EL (cell line): Measurements from ENCODE around the gene MTFMT.

Experiments
- DNase-seq: peaks from one replicate; pipeline ENCODE4 v3.0.0-alpha.2; 2016

MTFMT gene

DNA sequence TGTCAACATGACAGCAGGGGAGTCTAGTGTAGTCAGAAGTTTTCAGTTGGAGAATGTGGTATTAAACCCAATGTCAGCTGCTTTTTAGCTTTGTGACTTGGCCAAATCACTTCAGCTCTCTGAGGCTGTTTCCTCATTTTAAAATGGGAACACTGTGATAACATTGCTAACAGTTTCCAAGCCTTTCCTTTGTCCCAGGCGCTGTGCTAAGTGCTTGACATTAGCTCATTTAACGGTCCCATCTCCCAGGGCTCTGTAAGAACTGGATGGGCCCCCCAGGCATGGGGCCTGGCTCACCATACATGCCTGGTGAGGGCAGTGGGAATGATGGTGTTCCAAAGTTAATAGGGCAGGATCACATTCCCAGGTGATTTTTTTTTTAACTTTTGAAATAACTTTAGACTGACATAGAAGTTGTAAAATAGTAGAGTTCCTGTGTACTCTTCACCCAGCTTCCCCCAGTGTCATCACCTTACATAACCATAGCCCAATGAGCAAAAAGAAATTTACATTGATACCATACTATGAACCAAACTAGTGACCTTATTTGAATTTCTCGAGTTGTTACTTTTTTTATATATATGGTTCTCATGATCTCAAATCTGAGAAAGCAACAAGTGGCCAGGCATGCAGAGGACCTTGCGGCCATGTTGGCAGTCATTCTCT lies 30.6 kb upstream of the MTFMT start:
- no peak for DNase-seq

DNA sequence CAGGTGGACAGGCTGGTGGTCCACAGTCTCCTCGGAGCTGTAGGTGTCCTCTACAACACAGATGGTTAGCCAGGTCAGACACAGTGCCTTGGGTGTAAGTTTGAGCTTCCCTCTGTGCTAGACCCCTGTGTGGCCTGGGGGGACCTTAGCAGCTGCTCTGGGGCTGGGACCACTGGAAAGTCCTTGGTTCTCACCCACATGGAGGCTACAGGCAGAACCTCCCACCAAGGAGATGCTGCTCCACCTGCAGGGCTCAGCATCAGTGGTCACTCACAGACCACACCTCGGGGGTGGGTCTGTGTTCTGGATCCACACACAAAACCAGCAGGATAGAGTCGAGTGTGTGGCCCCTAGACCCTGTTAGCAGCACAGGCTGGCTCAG lies 29.9 kb upstream of the MTFMT start:
- no peak for DNase-seq

DNA sequence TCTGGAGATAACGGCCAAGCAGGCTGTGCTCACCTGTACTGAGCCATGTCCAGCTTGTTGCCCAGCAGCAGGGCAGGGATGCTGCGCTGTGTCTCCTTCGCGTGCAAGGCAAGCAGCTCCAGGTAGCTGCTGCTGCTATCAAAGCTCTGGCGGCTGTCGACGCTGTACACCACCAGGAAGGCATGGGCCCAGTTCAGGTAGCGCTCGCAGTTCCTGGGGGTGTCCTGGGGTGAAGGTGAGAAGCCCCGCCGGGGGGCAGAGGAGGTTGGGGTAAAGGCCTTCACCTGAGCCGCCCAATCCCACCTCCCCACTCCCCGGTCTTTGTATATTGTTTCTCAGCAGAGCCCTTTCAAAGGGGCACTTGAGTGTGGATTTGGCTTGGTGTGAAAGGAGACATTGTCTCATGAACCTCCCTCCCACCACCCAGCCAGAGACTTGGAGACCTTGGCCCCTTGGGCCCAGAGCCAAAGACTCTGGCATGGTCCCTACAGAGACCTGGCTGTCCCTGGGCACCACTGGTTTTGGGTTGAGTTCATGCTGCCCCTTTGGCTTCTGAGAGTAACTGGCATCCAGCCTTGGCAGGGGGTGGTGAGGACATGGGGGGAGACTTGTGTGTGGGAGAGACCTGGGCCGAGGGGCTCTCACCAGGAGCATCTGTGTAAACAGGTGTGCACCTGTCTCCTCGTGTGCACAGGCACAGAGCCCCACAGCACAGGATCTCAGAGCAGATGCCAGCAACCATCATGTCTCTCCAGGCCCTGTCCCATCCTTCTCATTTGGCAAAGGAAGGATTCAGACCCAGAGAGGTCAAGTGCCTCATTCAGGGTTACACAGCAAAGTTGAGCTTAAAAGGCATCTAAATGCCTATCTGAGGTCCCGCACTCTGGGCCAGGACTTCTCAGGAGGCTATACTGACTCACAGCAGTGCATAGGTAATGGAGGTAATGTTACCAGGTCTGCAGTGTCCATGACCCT lies 29.2 kb upstream of the MTFMT start:
- DNase-seq, result no peak

DNA sequence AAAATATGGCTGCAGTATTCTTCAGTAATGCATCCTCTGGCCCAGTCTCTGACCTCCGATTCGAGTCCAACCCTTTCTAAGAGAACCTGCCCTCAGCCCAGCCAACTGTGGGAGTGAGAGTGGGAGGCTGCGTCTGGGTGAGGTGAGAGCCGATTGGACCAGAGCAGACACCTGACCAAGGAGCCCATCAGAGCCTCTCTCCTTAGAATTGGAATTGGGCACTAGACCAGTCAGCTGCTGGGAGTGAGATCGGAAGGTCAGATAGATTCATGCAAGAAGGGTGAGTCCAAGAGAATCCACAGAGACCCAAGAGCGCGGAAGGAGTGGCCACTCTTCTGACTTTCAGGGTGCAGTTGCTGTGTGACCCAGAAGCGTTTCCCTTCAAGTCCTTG lies 28.1 kb upstream of the MTFMT start:
- DNase-seq, result no peak

DNA sequence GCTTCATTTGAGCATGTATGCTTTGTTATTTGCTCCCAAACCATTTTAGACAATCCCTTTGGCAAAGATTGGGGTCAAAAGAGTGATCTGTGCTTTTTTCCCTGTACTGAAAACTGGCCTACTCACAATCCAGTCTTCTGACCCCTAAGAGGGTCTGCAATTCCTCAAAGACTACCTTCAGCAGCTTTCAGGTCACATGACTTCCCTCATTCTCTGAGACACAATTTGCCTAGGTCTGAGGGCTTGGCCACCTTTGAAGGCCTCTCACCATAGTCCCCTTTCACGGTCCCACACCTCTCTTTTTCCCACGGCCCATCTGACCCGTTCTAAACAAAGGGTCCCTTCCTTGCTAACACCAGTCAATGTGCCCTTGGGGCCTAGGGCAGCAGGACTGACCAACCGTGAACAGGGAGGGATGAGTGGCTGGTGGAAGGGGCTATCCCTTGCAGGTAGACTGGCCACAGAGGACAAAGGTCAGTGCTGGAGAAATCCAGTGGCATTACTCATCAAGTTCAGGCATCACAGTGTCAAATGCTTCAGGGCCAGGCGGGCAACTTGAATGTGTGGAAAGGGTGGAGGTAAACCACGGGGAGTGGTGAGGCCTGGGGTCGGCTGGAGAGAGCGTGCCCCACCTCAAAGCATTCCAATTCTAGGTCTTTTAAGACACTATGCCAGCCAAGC lies 27.6 kb upstream of the MTFMT start:
- peak; percentile 65 for DNase-seq

DNA sequence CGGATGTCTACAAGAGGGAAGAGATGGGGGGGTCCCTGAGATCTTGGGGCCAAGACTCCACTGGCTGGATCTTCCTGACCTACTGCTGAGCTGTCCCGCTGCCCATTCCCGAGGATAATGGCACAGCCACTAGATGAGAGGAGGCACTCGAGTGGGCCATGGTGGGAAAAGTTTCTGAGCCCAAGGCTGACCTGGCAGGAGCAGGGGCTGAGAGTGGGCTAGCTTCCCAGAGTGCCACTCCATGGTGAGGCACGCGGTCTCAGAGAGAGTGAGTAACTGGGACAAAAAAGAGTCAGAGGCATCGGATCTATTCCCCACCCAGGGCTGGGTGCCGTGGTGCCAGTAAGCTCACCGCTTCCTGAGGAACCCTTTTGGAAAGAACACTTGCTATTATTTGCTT lies 26.7 kb upstream of the MTFMT start:
- no peak for DNase-seq

DNA sequence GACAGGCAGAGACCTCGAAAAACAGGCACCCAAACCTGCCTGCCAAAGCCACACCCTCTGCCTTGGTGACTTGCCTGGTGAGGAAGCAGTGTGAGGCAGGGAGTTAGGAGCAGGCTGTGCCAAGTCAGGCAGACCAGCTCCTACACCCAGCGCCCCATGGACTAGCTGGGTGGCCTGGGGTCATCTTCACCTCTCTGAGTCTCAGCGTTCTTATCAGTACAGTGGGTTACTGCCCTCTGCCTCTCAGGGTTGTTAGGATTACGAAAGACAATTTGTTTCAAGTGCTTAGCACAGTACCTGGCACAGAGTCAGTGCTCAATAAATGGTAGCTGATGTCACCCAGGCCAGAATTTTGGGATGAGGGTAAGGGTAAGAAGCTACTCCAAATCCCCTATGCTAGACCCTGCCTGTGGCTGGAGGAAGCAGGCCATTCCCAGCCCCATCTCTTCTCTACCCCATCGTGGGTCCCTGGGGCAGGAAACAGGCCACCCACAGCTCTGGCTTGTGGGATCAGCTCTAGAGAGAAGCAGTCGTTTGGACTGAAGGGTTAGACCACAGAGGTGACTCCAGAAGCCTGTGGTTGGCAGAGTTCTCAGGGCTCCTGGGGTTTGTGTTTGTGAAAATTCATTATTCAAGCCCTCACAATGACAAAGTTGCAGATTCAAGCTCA lies 25.9 kb upstream of the MTFMT start:
- peak; percentile 32 for DNase-seq

DNA sequence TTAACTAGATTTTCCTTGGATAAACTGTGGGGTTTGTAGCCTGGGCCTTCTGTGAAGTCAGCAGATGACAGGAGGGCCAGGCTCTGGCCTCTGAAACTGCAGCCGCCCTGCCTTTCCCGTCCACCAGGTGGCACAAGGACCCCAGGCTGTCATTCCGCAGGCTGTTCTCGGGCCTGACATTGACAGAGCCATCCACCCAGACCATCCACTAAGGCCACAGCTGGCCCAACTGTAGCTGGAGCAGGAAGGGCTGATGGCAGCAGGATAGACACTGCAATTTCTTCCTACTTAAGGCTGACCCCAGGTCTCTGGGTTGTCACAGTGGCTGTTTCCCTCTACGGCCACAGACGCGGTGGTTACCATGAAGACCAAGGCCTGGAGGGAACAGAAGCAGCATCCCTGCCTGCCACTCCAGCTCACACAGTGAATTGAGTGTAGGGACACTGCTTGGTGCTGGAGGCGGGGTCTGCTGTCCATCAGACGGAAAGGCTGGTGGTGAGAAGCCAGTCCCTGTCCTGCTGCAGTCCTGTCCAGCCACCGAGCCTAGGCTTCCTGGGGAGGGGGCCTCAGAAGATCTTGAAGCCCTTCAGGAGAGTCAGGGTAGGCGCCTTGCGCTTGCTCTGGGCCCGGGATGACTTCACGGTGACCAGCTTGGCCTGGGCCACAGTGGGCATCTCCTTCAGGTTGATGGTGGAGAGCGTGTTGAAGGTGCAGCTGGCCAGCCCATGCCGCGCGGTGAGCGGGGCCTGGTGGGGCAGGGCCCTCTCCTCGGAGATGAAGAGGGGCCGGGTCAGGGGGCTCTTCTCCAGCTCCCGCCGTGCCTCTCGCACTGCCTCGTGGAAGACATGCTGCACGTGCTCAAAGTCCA lies 25.1 kb upstream of the MTFMT start:
- peak; percentile 64 for DNase-seq

DNA sequence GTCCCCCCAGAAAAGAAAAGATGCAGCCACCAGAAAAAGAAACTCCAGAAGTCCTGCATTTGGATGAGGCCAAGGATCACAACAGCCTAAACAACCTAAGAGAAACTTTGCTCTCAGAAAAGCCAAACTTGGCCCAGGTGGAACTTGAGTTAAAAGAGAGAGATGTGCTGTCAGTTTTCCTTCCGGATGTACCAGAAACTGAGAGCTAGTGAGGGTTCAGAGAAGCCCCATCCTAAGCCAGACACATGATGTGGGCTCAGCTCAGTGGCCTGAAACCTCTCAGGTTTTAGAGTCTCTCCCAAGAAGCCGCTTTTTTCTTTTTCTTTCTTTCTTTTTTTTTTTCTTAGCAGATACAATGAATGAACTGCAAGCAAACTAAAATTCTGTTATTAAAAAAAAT lies 23.5 kb upstream of the MTFMT start:
- DNase-seq, result no peak

DNA sequence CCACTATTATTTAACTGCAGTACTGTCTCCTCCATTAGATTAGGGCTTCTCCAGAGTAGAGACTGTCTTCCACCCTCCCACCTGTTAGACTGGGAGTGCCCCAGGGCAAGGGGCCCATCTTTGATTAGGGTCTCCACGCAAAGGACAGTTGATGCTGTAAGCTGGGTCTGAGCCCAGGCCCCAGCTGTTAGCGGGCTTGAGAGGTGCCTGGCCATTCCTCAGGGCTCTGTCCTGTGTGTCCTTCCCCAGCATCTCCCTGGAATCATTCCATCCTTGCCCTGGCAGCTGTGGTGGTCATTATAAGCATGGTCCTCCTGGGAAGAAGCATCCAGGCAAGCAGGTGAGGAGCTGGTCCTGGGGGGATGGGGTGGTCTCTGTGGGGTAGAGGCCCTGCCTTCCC lies 21.8 kb upstream of the MTFMT start:
- DNase-seq, result no peak

DNA sequence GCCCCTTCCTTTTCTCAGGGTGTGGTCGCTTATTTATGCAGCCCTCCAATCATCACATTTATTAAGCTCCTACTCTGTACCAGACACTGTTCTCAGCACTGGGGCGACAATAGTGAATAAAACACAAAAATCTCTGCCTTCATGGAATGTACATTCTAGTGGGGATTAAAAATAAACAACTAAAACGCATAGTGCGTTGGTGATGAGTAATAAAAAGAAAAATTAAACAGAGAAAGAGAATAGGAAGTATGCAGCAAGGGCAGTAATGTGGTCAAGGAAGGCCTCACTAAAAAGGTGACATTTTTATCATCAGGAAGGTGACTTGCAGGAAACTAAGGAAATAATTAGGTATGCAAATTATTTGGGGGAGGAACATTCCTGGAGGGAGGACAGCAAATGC lies 20.8 kb upstream of the MTFMT start:
- peak; percentile 28 for DNase-seq

DNA sequence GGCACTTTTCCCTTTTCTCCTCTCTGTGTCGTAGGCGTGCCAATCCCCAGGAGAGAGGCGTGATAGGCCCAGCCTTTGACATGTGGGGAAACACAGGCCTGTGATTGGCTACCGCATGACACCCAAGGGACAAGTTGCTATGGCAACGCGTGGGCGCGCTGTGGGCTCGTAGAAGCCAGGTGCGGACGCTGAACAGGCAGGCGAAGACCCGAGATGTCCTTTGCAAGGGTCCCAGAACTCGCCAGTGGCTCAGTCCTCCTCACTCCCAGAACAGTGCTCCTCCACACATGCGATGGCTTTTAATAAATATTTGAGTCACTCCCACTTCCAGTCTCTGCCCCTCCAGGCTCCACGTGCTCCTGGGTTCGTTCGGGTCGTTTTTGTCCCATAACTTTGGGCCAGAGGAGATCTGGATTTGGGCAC lies 20.0 kb upstream of the MTFMT start:
- peak; percentile 95 for DNase-seq

DNA sequence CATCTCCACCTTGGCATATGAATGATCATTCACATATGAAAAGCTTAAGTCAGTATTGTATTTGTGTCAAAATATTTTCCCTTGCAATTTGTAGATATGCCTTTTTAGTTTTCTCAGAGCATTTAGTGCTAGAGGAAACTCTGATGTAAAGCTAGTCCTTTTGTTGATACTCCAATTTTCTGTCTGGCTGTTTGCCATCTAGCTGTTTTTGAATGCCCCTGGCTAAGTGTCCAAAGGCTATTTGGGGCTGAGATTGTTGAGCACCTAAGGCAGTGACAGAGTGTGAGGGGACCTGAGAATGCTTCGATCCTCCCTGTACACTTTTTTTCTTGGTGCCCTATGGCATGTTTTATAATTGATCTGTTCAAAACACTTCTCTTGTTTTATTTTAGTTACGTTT lies 18.8 kb upstream of the MTFMT start:
- DNase-seq, result no peak

DNA sequence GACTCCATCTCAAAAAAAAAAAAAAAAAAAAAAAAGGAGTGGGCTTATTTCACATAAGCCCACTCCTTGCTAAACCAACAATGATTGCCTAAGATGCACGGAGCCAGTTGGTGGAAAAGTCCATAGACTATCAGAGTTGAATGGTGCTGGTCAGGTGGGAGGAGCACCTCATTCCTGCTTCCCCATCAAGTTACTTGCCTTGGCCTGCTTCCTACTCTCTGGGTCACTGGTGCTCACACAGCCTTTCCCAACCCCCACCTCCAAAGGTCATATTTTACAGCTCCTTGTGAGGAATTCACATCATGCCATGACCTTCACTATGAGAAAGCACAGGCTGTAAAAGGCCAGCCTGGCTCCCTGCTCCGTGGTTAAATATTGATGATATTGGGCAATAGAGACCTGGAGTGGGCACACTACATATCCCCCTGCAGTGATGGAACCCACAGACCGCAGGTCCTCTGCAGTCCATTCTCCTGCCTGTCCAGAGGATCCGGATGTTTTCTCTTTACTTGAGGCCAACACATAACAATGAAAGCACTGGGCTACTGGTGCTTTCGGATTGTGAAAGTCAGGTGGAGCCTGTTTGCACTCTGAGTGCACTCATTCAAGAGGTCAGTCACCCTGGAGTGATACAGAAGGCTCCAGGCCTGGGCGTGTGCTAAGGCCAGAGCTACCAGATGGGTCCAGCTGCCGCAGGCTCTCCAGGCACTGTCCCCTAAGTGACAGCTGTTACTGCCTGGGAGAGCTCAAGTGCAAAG lies 15.5 kb upstream of the MTFMT start, which contains the start of gene SLC51B:
Gene SLC51B (plus strand): TSS at position 664 of the 758 bp plus-strand sequence. CDS start 4,618 bp downstream, outside the sequence.
- no peak for DNase-seq

DNA sequence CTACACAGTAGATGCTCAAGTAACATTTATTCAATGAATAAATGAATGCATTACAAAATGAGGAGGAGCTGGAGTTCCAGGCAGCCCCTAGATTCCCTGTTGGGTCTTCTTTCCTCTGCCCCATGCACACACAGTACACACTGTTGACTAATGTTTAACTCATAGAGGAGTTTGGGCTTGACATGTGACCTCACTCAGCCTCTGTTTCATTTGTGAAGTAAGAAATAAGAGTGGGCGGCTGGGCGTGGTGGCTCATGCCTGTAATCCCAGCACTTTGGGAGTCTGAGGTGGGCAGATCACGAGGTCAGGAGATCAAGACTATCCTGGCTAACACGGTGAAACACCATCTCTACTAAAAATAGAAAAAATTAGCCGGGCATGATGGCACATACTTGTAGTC lies 14.8 kb upstream of the MTFMT start:
- DNase-seq, result peak; percentile 66

DNA sequence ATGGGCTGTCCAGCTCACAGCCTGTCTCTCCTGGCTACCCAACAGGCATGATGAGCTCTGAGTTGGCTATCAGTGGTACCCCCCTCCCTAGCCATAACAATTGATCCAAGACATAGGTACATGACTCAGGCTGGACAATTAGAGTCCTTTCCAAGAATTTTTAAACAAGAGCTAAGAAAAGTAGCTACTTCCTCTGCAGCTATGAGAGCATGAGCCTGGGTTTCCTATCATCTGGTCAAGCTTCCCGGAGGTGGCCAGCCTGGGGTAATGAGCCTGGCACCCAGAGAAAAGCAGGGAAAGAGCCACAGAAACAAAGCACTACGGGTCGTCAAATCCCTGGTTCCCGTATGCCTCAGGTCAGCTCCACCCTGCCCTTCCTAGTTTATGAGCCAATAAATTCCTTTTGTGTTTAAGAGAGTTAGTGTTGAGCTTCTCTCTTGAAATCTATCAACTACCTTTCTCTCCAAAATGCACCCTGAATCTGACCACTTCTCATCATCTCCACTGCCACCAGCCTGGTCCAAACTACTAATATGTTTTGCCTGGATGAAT lies 13.4 kb upstream of the MTFMT start:
- DNase-seq, result no peak

DNA sequence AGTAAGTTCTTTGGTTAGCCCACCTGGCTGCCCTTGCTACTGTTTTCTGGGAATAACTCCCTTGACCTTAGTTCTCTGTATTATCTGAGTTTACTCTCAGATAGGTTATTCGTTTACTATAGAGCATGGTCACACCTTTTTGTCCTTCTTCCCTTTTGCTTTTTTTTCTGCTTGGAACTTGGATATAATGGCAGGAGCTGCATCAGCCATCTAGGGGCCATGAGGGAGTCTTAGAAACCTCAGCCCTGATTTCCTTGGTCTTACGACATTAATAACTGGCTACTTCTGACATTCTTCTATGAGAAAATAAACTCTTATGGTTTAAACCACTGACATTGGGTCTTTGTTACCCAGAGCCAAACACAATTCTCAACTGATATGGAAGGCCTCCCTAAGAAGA lies 12.3 kb upstream of the MTFMT start:
- DNase-seq, result no peak

DNA sequence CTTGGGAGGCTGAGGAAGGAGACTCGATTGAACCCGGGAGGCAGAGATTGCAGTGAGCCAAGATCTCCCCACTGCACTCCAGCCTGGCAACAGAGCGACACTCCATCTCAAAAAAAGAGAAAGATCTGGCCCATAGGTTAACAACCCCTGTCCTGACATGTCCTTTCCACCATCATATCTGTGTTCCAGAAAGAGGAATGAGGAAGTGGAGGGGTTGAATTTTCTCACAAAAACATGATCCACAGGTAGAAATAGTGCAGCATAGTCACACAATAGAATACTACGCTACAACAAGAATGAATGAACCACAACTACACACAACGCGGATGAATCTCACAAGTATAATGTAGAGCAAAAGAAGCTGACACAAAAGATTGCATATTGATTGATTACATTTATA lies 11.0 kb upstream of the MTFMT start:
- DNase-seq, result no peak

DNA sequence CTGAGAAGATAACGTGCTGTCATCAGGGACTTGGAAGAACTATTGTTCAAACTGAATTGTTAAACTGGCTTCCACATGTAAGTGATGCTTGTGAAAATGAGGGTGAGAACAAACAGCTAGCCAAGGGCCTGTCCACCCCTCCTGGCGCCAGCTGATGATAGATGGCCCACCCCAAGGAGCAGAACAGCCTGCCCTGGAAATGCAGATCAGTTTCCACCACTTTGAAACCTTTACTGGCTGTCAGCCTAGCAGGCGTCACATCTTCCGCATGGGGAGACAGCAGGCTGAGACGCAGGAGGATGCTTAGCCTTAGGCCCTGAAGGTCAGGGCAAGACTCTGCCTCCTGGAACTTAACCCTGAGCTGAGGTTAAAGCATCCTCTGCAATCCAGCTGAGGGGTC lies 9.4 kb upstream of the MTFMT start:
- no peak for DNase-seq

DNA sequence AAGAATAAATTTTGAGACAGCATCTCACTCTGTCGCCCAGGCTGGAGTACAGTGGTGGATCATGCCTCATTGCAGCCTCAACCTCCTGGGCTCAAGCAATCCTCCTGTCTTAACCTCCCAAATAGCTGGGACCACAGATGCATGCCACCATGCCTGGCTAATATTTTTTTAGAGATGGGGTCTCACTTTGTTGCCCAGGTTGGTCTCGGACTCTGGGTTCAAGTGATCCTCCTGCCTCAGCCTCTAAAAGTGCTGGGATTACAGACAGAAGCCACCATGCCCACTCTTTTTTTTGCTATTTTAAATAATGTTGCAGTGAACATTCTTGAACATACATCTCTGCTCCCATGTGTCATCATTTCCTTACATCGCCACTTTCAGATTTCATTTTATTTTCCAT lies 9.0 kb upstream of the MTFMT start:
- DNase-seq, result no peak

DNA sequence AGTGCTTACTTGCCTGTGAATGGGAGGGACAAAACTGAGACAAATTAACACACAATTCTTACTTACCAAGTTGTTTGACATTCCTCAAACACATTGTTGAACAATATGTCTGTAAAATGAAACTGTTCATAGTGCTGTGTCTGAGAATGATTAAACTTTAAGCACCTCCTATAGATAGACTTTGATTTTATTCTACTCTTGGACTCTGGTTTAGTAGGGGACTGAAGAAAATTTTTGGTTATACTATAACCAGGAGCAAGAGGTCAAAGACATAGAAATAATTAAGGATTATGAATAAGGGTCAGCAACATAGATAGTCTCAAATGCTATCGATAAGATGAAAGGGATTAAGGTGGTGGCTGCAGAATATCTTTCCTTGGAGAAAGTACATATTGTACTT lies 7.9 kb upstream of the MTFMT start:
- DNase-seq, result no peak
